HepG2 (cell line): ENCODE measurements around the gene WDFY1.

Experiments used
- ATF7 ChIP-seq, 2 experiments: fragments of 450-650 bp in 1 of 2; sonication (generic) in 1 of 2; formaldehyde crosslinking in 1 of 2; IDR thresholded peaks; 2 replicates each; pipeline versions ENCODE4 v1.4.0 to v1.6.1; 2016 to 2020; ENCODE audit warnings: antibody characterized with exemption in 1 of 2, mild to moderate bottlenecking in 1 of 2, missing genetic modification reagents in 1 of 2
- CBFB ChIP-seq: sonication (generic); formaldehyde crosslinking; IDR thresholded peaks from 2 replicates; pipeline ENCODE4 v1.4.0; 2020; ENCODE audit warnings: missing genetic modification reagents
- CEBPG ChIP-seq: IDR thresholded peaks from 2 replicates; pipeline ENCODE4 v1.6.1; 2016
- EED ChIP-seq: sonication (generic); formaldehyde crosslinking; IDR thresholded peaks from 2 replicates; pipeline ENCODE4 v1.5.0; 2020; ENCODE audit warnings: mild to moderate bottlenecking, missing genetic modification reagents
- POLR2A ChIP-seq, 2 experiments: IDR thresholded peaks; 2 replicates each; pipeline ENCODE4 v1.6.1; 2011; ENCODE audit warnings: low read depth in 2 of 2, low read length in 2 of 2, mild to moderate bottlenecking in 1 of 2, moderate library complexity in 1 of 2; ENCODE audit not compliant: insufficient read depth in 1 of 2
- RFX5 ChIP-seq: IDR thresholded peaks from 2 replicates; pipeline ENCODE4 v1.6.1; 2011; ENCODE audit warnings: low read depth, low read length, improper control_type of control experiment
- ZNF17 ChIP-seq: sonication (generic); formaldehyde crosslinking; IDR thresholded peaks from 2 replicates; pipeline ENCODE4 v1.5.0; 2020; ENCODE audit warnings: mild to moderate bottlenecking, missing genetic modification reagents
- ZNF281 ChIP-seq: sonication (generic); formaldehyde crosslinking; IDR thresholded peaks from 2 replicates; pipeline ENCODE4 v1.4.0; 2020; ENCODE audit warnings: missing genetic modification reagents, borderline replicate concordance
- ZNF550 ChIP-seq: sonication (generic); formaldehyde crosslinking; IDR thresholded peaks from 2 replicates; pipeline ENCODE4 v1.4.0; 2020; ENCODE audit warnings: mild to moderate bottlenecking, missing genetic modification reagents, borderline replicate concordance
- ZNF572 ChIP-seq: sonication (generic); formaldehyde crosslinking; IDR thresholded peaks from 2 replicates; pipeline ENCODE4 v1.5.1; 2020; ENCODE audit warnings: mild to moderate bottlenecking, missing genetic modification reagents
- ZXDC ChIP-seq: sonication (generic); formaldehyde crosslinking; IDR thresholded peaks from 2 replicates; pipeline ENCODE4 v1.5.0; 2020; ENCODE audit warnings: mild to moderate bottlenecking, missing genetic modification reagents

GRCh38 chr2:223896833-223897311 lies 48.3 kb downstream of the WDFY1 start:
- TF ChIP-seq POLR2A (IDR thresholded peaks at IDR 0.05; ENCODE audit: insufficient read depth in 1 of 2, low read depth in 2 of 2, low read length in 2 of 2) (no peak), ZNF17 (CRISPR knock-in tag) (no peak), ZNF550 (no peak), ZXDC (no peak), ZNF572 (CRISPR knock-in tag) (no peak), RFX5 (no peak), EED (CRISPR knock-in tag) (no peak), ATF7 (IDR thresholded peaks at IDR 0.05) (no peak), ATF7 (CRISPR knock-in tag; IDR thresholded peaks at IDR 0.05) (no peak), CEBPG (CRISPR knock-in tag) (no peak), ZNF281 (CRISPR knock-in tag) (no peak), CBFB (CRISPR knock-in tag) (no peak)
